Left lung (tissue), 10 donors: ENCODE results near the gene PRM1. TPM values are rescaled to one million over a fixed set of nuclear protein-coding genes. Genes with fewer than 3 reads are reported as not detected.
A peak's percentile ranks its signal among the peaks of the same experiment; 100 is the strongest.

Experiments
- ATAC-seq: fragments of 200-7000 bp; cut with Tn5 transposase; one replicate; pipeline ENCODE4 v1.9.1; 2020; ENCODE audit warnings: moderate library complexity
- DNase-seq, 4 donors: peaks; one replicate each; pipeline ENCODE4 v3.0.0-alpha.2; 2013 to 2020
- H3K27ac ChIP-seq, 2 donors: fragments of 200-600 bp; sonication (generic) in 1 of 2; one replicate each; pipeline versions ENCODE4 v1.5.0 to v1.8.0; 2020 to 2021
- H3K27me3 ChIP-seq, 2 donors: fragments of 200-600 bp; sonication (generic) in 1 of 2; one replicate each; pipeline versions ENCODE4 v1.5.0 to v1.8.0; 2020 to 2021
- H3K36me3 ChIP-seq, 2 donors: fragments of 200-600 bp; sonication (generic) in 1 of 2; one replicate each; pipeline versions ENCODE4 v1.5.0 to v1.8.0; 2020 to 2021
- H3K4me1 ChIP-seq, 2 donors: fragments of 200-600 bp; one replicate each; pipeline ENCODE4 v1.8.0; 2021
- H3K4me3 ChIP-seq, 2 donors: fragments of 200-600 bp; sonication (generic) in 1 of 2; one replicate each; pipeline versions ENCODE4 v1.5.0 to v1.8.0; 2020 to 2021; ENCODE audit warnings: mild to moderate bottlenecking in 1 of 2
- H3K9me3 ChIP-seq, 2 donors: fragments of 200-600 bp; sonication (generic) in 1 of 2; one replicate each; pipeline versions ENCODE4 v1.5.0 to v1.8.0; 2020 to 2021
- CTCF ChIP-seq, 2 donors: fragments of 200-600 bp; sonication (generic) in 1 of 2; IDR thresholded peaks; one replicate each; pipeline versions ENCODE4 v1.5.0 to v1.8.0; 2021; ENCODE audit warnings: antibody characterized with exemption in 2 of 2
- intact Hi-C, 2 donors: fragments of 100-400 bp; cut with DNase I; formaldehyde crosslinking; loops; one replicate each; pipeline versions ENCODE4 v1.11.2 to v1.14.2; 2022
- polyA plus RNA-seq, 6 donors: library from polyadenylated mRNA; unstranded; fragments of 120-200 nt; gene quantifications; one replicate each; pipeline ENCODE4 v1.2.1, GENCODE V29; 2013; ENCODE audit not compliant: insufficient read length in 6 of 6
- total RNA-seq, 2 donors: library from RNA; stranded (reverse); fragmentation: NEBNext Ultra II Directional; extraction: Animal tissue kit (Norgen Biotek cat#: 25700); gene quantifications; one replicate each; pipeline ENCODE4 v1.2.1, GENCODE V29; 2021
- donor health status: DM: no; HTN: yes; CAD: no.
- donor health status: DM: no; HTN: no; CAD: no.

Gene PRM1
- total and polyA plus RNA-seq, 8 donors, result 0.44 TPM; not detected in 7

- no peak for DNase-seq
- Histone ChIP-seq H3K36me3 (no peaks in the 10 kb centered on the region), H3K27me3 (no peaks in the 10 kb centered on the region), H3K9me3 (no peaks in the 10 kb centered on the region), H3K4me3 (no peak overlapping the region), H3K4me1 (peaks cover 4 to 66% of the 10 kb centered on the region in 2 donors), H3K27ac (peak overlapping the region in 1 of 2 donors; percentile 38)
- no peak for TF ChIP-seq CTCF (IDR thresholded peaks at IDR 0.05)
- intact Hi-C loops, result no loop called here
- no peak for ATAC-seq
Measured at GRCh38 chr16:11309895-11310633, 28.9 kb upstream of the PRM1 start.

GRCh38 chr16:11308493-11309283 is 27.6 kb upstream of the PRM1 start:
- intact Hi-C loops, result no loop called here
- no peaks in the 10 kb centered on the region for H3K27me3 ChIP-seq
- H3K4me1 ChIP-seq, result peaks cover 4 to 68% of the 10 kb centered on the region in 2 donors
- TF ChIP-seq CTCF (IDR thresholded peaks at IDR 0.05), result no peak
- no peak overlapping the region for H3K4me3 ChIP-seq
- peak overlapping the region; percentile 65 to 75 for H3K27ac ChIP-seq
- no peaks in the 10 kb centered on the region for H3K9me3 ChIP-seq
- DNase-seq (no peak), ATAC-seq (no peak)
- no peaks in the 10 kb centered on the region for H3K36me3 ChIP-seq

GRCh38 chr16:11307639-11308492 is 26.7 kb upstream of the PRM1 start:
- TF ChIP-seq CTCF (IDR thresholded peaks at IDR 0.05), result no peak
- H3K27me3 ChIP-seq, result no peaks in the 10 kb centered on the region
- ATAC-seq (peak; percentile 28), DNase-seq (no peak)
- peak overlapping the region; percentile 65 to 75 for H3K27ac ChIP-seq
- no peak overlapping the region for H3K4me3 ChIP-seq
- intact Hi-C loops, result no loop called here
- H3K36me3 ChIP-seq, result no peaks in the 10 kb centered on the region
- H3K4me1 ChIP-seq, result peaks cover 4 to 64% of the 10 kb centered on the region in 2 donors
- no peaks in the 10 kb centered on the region for H3K9me3 ChIP-seq

- no peak for TF ChIP-seq CTCF (IDR thresholded peaks at IDR 0.05)
- no peaks in the 10 kb centered on the region for H3K9me3 ChIP-seq
- DNase-seq, result peak in 1 of 4 donors; percentile 78
- H3K4me1 ChIP-seq, result peaks cover 4 to 56% of the 10 kb centered on the region in 2 donors
- no peaks in the 10 kb centered on the region for H3K27me3 ChIP-seq
- H3K27ac ChIP-seq, result peak overlapping the region; percentile 65 to 75
- intact Hi-C loops, result no loop called here
- H3K4me3 ChIP-seq, result no peak overlapping the region
- peak; percentile 59 for ATAC-seq
- H3K36me3 ChIP-seq, result no peaks in the 10 kb centered on the region
Measured at GRCh38 chr16:11306997-11307638, 26.0 kb upstream of the PRM1 start.
